ENCODE results near the gene DAB2IP.
A peak's percentile ranks its signal among the peaks of the same experiment; 100 is the strongest.
"Not testable (repeated sequence)": the region's sequence is repeated elsewhere in the genome, so short reads cannot be mapped to it uniquely, and the experiment has no call there.

The DAB2IP gene

DNA sequence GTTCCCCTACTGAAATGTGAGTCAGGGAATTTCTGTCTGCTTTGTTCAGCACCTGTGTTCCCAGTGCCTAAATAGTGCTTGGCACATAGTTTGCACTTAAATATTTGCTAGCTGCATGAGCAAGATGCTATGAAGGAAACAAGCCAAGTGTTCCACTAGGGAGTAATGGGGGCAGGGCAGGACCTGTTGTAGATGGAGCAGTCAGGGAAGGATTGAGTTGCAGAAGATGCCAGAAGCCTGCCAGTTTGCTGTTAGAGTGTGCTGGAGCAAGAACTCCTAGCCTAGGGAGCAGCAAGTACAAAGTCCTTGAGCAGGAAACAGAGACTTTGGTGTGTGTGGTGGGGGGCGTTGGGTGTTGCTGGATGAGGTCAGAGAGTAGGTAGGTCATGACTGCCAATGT is 87.5 kb downstream of the DAB2IP start:
- POLR2A ChIA-PET = no interaction called here
- TF ChIP-seq NFRKB (IDR thresholded peaks at IDR 0.05) (no peak), L3MBTL2 (conservative IDR thresholded peaks at IDR 0.05) (no peak), ARNT (IDR thresholded peaks at IDR 0.05) (no peak), FOXM1 (IDR thresholded peaks at IDR 0.05; ENCODE audit: borderline replicate concordance) (no peak), FOXA1 (IDR thresholded peaks at IDR 0.05) (no peak), LEF1 (IDR thresholded peaks at IDR 0.05; ENCODE audit: borderline replicate concordance) (no peak), ELF4 (IDR thresholded peaks at IDR 0.05) (no peak), HDGF (IDR thresholded peaks at IDR 0.05; ENCODE audit: borderline replicate concordance) (no peak), TARDBP (IDR thresholded peaks at IDR 0.05) (no peak), CTBP1 (IDR thresholded peaks at IDR 0.05; ENCODE audit: borderline replicate concordance) (no peak), SUZ12 (IDR thresholded peaks at IDR 0.05) (no peak), BHLHE40 (IDR thresholded peaks at IDR 0.05; ENCODE audit: borderline replicate concordance) (no peak), ZNF384 (IDR thresholded peaks at IDR 0.05) (no peak), SP1 (IDR thresholded peaks at IDR 0.05) (no peak), FOXK2 (IDR thresholded peaks at IDR 0.05) (no peak)
- TF ChIP-seq, protein P1, sequence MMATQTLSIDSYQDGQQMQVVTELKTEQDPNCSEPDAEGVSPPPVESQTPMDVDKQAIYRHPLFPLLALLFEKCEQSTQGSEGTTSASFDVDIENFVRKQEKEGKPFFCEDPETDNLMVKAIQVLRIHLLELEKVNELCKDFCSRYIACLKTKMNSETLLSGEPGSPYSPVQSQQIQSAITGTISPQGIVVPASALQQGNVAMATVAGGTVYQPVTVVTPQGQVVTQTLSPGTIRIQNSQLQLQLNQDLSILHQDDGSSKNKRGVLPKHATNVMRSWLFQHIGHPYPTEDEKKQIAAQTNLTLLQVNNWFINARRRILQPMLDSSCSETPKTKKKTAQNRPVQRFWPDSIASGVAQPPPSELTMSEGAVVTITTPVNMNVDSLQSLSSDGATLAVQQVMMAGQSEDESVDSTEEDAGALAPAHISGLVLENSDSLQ (IDR thresholded peaks at IDR 0.05) = no peak
- CTCF ChIA-PET = no interaction called here
- no peak for DNase-seq (ENCODE audit: extremely low spot score)

DNA sequence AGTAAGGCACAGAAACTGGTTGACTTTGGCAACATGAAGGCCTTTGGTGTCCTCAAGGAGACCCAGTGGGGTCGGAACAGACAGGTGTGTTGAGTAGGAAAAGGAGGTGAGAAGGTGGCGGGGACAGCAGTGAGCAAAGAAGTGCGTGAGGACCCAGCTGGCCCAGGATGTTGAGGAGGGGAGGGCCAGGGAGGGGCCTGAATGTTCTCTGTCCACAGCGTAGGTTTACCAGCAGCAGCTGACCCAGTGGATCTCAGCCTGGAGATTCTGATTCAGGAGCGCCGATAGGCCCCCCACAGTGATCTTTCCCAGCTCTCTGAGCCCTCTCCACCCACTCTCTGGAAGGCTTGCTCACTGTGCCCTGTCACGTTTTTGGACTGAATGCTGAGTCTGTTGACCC is 88.5 kb downstream of the DAB2IP start:
- TF ChIP-seq ZNF384 (IDR thresholded peaks at IDR 0.05) (no peak), ELF4 (IDR thresholded peaks at IDR 0.05) (no peak), FOXK2 (IDR thresholded peaks at IDR 0.05) (no peak), FOXM1 (IDR thresholded peaks at IDR 0.05; ENCODE audit: borderline replicate concordance) (no peak), CTBP1 (IDR thresholded peaks at IDR 0.05; ENCODE audit: borderline replicate concordance) (no peak), SP1 (IDR thresholded peaks at IDR 0.05) (no peak), BHLHE40 (IDR thresholded peaks at IDR 0.05; ENCODE audit: borderline replicate concordance) (no peak), TARDBP (IDR thresholded peaks at IDR 0.05) (no peak), NFRKB (IDR thresholded peaks at IDR 0.05) (no peak), FOXA1 (IDR thresholded peaks at IDR 0.05) (no peak), L3MBTL2 (conservative IDR thresholded peaks at IDR 0.05) (no peak), ARNT (IDR thresholded peaks at IDR 0.05) (no peak), SUZ12 (IDR thresholded peaks at IDR 0.05) (no peak), HDGF (IDR thresholded peaks at IDR 0.05; ENCODE audit: borderline replicate concordance) (no peak)
- TF ChIP-seq, protein P1 (IDR thresholded peaks at IDR 0.05) = no peak

GRCh38 chr9:121741228-121741918 is 89.9 kb downstream of the DAB2IP start:
- CTCF ChIA-PET = no interaction called here
- no peak for DNase-seq (ENCODE audit: extremely low spot score)
- TF ChIP-seq LEF1 (IDR thresholded peaks at IDR 0.05; ENCODE audit: borderline replicate concordance) (no peak), TARDBP (IDR thresholded peaks at IDR 0.05) (no peak), FOXA1 (IDR thresholded peaks at IDR 0.05) (no peak), NFRKB (IDR thresholded peaks at IDR 0.05) (no peak), SUZ12 (IDR thresholded peaks at IDR 0.05) (no peak), FOXK2 (IDR thresholded peaks at IDR 0.05) (no peak)
- POLR2A ChIA-PET = interaction anchor here (0.8 kb wide), 1 partner anchor 16 kb away, joined by 3 read pairs; no protein-coding TSS in a partner anchor

More for the DNA sequence above, 88.5 kb downstream of the DAB2IP start:
- ChIA-PET CTCF (interaction anchor here (0.5 kb wide), 1 partner anchor 182 kb away, joined by 4 read pairs; no protein-coding TSS in a partner anchor), POLR2A (no interaction called here)
- no peak for DNase-seq (ENCODE audit: extremely low spot score)

- DNase-seq (ENCODE audit: extremely low spot score) = not testable (repeated sequence)
- POLR2A ChIA-PET = interaction anchor here (0.8 kb wide), 1 partner anchor 16 kb away, joined by 3 read pairs; no protein-coding TSS in a partner anchor
- CTCF ChIA-PET = interaction anchor here (0.6 kb wide), 1 partner anchor 271 kb away, joined by 3 read pairs; no protein-coding TSS in a partner anchor
Observed at GRCh38 chr9:121741919-121742283, 90.5 kb downstream of the DAB2IP start.

DNA sequence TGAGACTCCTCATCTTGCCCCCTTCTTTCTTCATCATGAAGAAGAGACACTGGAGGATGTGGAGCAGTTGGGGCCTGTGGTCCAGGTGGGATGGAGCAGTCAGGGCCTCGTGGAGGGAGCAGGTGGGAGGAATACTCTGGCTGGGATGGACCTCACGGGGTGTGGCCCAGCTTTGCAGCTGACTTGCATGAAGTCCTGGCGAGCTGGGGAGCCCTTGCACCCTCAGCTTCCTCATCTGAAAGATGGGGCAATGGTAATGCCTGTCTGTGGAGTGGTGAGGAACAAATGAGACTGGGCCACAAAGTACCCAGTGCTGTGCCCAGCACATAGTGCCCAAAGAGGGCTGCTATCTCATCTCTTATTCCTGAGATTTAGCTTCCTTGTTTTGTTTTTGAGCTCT is 91.5 kb downstream of the DAB2IP start:
- TF ChIP-seq L3MBTL2 (conservative IDR thresholded peaks at IDR 0.05) (no peak), FOXM1 (IDR thresholded peaks at IDR 0.05; ENCODE audit: borderline replicate concordance) (no peak), ELF4 (IDR thresholded peaks at IDR 0.05) (no peak), CTBP1 (IDR thresholded peaks at IDR 0.05; ENCODE audit: borderline replicate concordance) (no peak), SUZ12 (IDR thresholded peaks at IDR 0.05) (no peak), FOXK2 (IDR thresholded peaks at IDR 0.05) (no peak), HDGF (IDR thresholded peaks at IDR 0.05; ENCODE audit: borderline replicate concordance) (no peak), ARNT (IDR thresholded peaks at IDR 0.05) (no peak), LEF1 (IDR thresholded peaks at IDR 0.05; ENCODE audit: borderline replicate concordance) (no peak), ZNF384 (IDR thresholded peaks at IDR 0.05) (no peak)
- no peak for DNase-seq (ENCODE audit: extremely low spot score)
- POLR2A ChIA-PET = no interaction called here
- CTCF ChIA-PET = no interaction called here

- peak; percentile 74 for DNase-seq (ENCODE audit: extremely low spot score)
- ChIA-PET POLR2A (no interaction called here), CTCF (no interaction called here)
- TF ChIP-seq, protein P1 (IDR thresholded peaks at IDR 0.05) = peak; percentile 85
- TF ChIP-seq FOXA1 (IDR thresholded peaks at IDR 0.05) = no peak
Observed at GRCh38 chr9:121743441-121744001, 92.1 kb downstream of the DAB2IP start.
